ENCODE results near the gene GNAI3. TPM values are rescaled to one million over a fixed set of nuclear protein-coding genes. Genes with fewer than 3 reads are reported as not detected.

Gene GNAI3
- total RNA-seq, 4 donors from 2014 or later = 5.9 to 7.2 (median 6.6) TPM

- Histone ChIP-seq H3K4me1 (peaks cover 22 to 49% (median 46%) of the 10 kb centered on the region in 4 donors), H3K27me3 (no peaks in the 10 kb centered on the region), H3K36me3 (peaks cover 28 to 46% (median 44%) of the 10 kb centered on the region in 4 donors), H3K9me3 (no peaks in the 10 kb centered on the region), H3K27ac (replicated peaks in 1 of 4) (peak overlapping the region in 1 of 4 donors; percentile 36), H3K4me3 (no peak overlapping the region)
- peak; percentile 88 for DNase-seq (ENCODE audit: extremely low spot score)
- WGBS = 72% methylated on average over 26 of the region's 32 CpGs
- TF ChIP-seq POLR2A (IDR thresholded peaks at IDR 0.05; ENCODE audit: low read depth) = no peak
- TF ChIP-seq POLR2AphosphoS5 (IDR thresholded peaks at IDR 0.05) = no peak
- TF ChIP-seq EP300 (IDR thresholded peaks at IDR 0.05) = no peak
- no peak for TF ChIP-seq CTCF (IDR thresholded peaks at IDR 0.05)
- intact Hi-C loops (cut with DNase I) = no loop called here
Measured at GRCh38 chr1:109625601-109626560, 77.5 kb downstream of the GNAI3 start.

GRCh38 chr1:109626682-109627408, 78.4 kb downstream of the GNAI3 start:
- Histone ChIP-seq H3K4me1 (peaks cover 13 to 46% (median 37%) of the 10 kb centered on the region in 4 donors), H3K27ac (replicated peaks in 1 of 4) (no peak overlapping the region), H3K4me3 (no peak overlapping the region), H3K27me3 (no peaks in the 10 kb centered on the region), H3K36me3 (peaks cover 28 to 54% (median 54%) of the 10 kb centered on the region in 4 donors), H3K9me3 (no peaks in the 10 kb centered on the region)
- peak; percentile 78 for DNase-seq (ENCODE audit: extremely low spot score)
- intact Hi-C loops (cut with DNase I) = no loop called here
- TF ChIP-seq EP300 (IDR thresholded peaks at IDR 0.05) (no peak), POLR2A (IDR thresholded peaks at IDR 0.05; ENCODE audit: low read depth) (no peak), CTCF (IDR thresholded peaks at IDR 0.05) (no peak), POLR2AphosphoS5 (IDR thresholded peaks at IDR 0.05) (no peak)
- 89% methylated on average over 12 of the region's 21 CpGs for WGBS

- peak; percentile 89 for DNase-seq (ENCODE audit: extremely low spot score)
- Histone ChIP-seq H3K36me3 (peaks cover 28 to 55% (median 54%) of the 10 kb centered on the region in 4 donors), H3K27ac (replicated peaks in 1 of 4) (no peak overlapping the region), H3K4me3 (no peak overlapping the region), H3K27me3 (no peaks in the 10 kb centered on the region), H3K4me1 (peaks cover 11 to 46% (median 33%) of the 10 kb centered on the region in 4 donors), H3K9me3 (no peaks in the 10 kb centered on the region)
- TF ChIP-seq CTCF (IDR thresholded peaks at IDR 0.05) (no peak), POLR2AphosphoS5 (IDR thresholded peaks at IDR 0.05) (no peak), POLR2A (IDR thresholded peaks at IDR 0.05; ENCODE audit: low read depth) (no peak)
- WGBS = 93% methylated on average over 22 of the region's 23 CpGs
- intact Hi-C loops (cut with DNase I) = no loop called here
Measured at GRCh38 chr1:109627692-109628399, 79.4 kb downstream of the GNAI3 start.

- WGBS = 88% methylated on average over 22 of the region's 23 CpGs
- Histone ChIP-seq H3K36me3 (peaks cover 28 to 55% (median 54%) of the 10 kb centered on the region in 4 donors), H3K4me1 (peaks cover 9 to 43% (median 27%) of the 10 kb centered on the region in 4 donors), H3K27me3 (no peaks in the 10 kb centered on the region), H3K27ac (replicated peaks in 1 of 4) (no peak overlapping the region), H3K4me3 (no peak overlapping the region), H3K9me3 (no peaks in the 10 kb centered on the region)
- intact Hi-C loops (cut with DNase I) = no loop called here
- TF ChIP-seq POLR2AphosphoS5 (IDR thresholded peaks at IDR 0.05) = no peak
- TF ChIP-seq CTCF (IDR thresholded peaks at IDR 0.05) = no peak
- TF ChIP-seq EP300 (IDR thresholded peaks at IDR 0.05) = no peak
- TF ChIP-seq POLR2A (IDR thresholded peaks at IDR 0.05; ENCODE audit: low read depth) = no peak
- DNase-seq (ENCODE audit: extremely low spot score) = peak; percentile 68
Measured at GRCh38 chr1:109628540-109629321, 80.3 kb downstream of the GNAI3 start.

Measured in esophagus muscularis mucosa (tissue), 4 donors.